Measurements from ENCODE around the gene MZF1.

Gene MZF1

GRCh38 chr19:58556622-58557220 is 16.4 kb downstream of the MZF1 start:
- TF ChIP-seq YY1 (IDR thresholded peaks at IDR 0.05; ENCODE audit: low read depth) (no peak), TCF12 (IDR thresholded peaks at IDR 0.05; ENCODE audit: low read depth) (no peak), TAF1 (IDR thresholded peaks at IDR 0.05; ENCODE audit: low read depth) (no peak), REST (IDR thresholded peaks at IDR 0.05; ENCODE audit: low read depth) (no peak), FOXM1 (IDR thresholded peaks at IDR 0.05; ENCODE audit: borderline replicate concordance, low read depth) (no peak)

GRCh38 chr19:58555920-58556621 is 17.1 kb downstream of the MZF1 start:
- TF ChIP-seq YY1 (IDR thresholded peaks at IDR 0.05; ENCODE audit: low read depth) (no peak), EGR1 (IDR thresholded peaks at IDR 0.05) (no peak), RAD21 (IDR thresholded peaks at IDR 0.05; ENCODE audit: low read depth) (no peak), TEAD4 (IDR thresholded peaks at IDR 0.05) (no peak), MAX (IDR thresholded peaks at IDR 0.05) (no peak), TAF1 (IDR thresholded peaks at IDR 0.05; ENCODE audit: low read depth) (no peak), CEBPB (IDR thresholded peaks at IDR 0.05) (no peak), FOXM1 (IDR thresholded peaks at IDR 0.05; ENCODE audit: borderline replicate concordance, low read depth) (no peak), EP300 (IDR thresholded peaks at IDR 0.05; ENCODE audit: borderline replicate concordance) (no peak), ZBTB7A (IDR thresholded peaks at IDR 0.05; ENCODE audit: low read depth) (no peak), NFIC (IDR thresholded peaks at IDR 0.05) (no peak)

- TF ChIP-seq TCF12 (IDR thresholded peaks at IDR 0.05; ENCODE audit: low read depth) (no peak), YY1 (IDR thresholded peaks at IDR 0.05; ENCODE audit: low read depth) (no peak), TEAD4 (IDR thresholded peaks at IDR 0.05) (no peak), USF1 (IDR thresholded peaks at IDR 0.05) (no peak), MAX (IDR thresholded peaks at IDR 0.05) (no peak), FOXM1 (IDR thresholded peaks at IDR 0.05; ENCODE audit: borderline replicate concordance, low read depth) (no peak), ZBTB7A (IDR thresholded peaks at IDR 0.05; ENCODE audit: low read depth) (no peak), EGR1 (IDR thresholded peaks at IDR 0.05) (no peak), NFIC (IDR thresholded peaks at IDR 0.05) (no peak), RAD21 (IDR thresholded peaks at IDR 0.05; ENCODE audit: low read depth) (no peak), EP300 (IDR thresholded peaks at IDR 0.05; ENCODE audit: borderline replicate concordance) (no peak), TAF1 (IDR thresholded peaks at IDR 0.05; ENCODE audit: low read depth) (no peak)
These were observed 17.7 kb downstream of the MZF1 start for GRCh38 chr19:58555369-58555885.

GRCh38 chr19:58554494-58555368 is 18.4 kb downstream of the MZF1 start, which contains the start of gene CHMP2A:
CHMP2A (minus strand) TSS chr19:58555105; CDS start chr19:58554212, 893 bp downstream.
- 0 out of 2 replicates have a peak, but pooled peaks have one; percentile 17 for TF ChIP-seq NFIC (IDR thresholded peaks at IDR 0.05)
- TF ChIP-seq USF1 (IDR thresholded peaks at IDR 0.05) = peak; percentile 54
- no peak for TF ChIP-seq FOXM1 (IDR thresholded peaks at IDR 0.05; ENCODE audit: borderline replicate concordance, low read depth)
- TF ChIP-seq CEBPB (IDR thresholded peaks at IDR 0.05) = peak; percentile 89
- no peak for TF ChIP-seq EGR1 (IDR thresholded peaks at IDR 0.05)
- peak; percentile 79 for TF ChIP-seq CREB1 (IDR thresholded peaks at IDR 0.05; ENCODE audit: low read depth)
- peak; percentile 48 for TF ChIP-seq TEAD4 (IDR thresholded peaks at IDR 0.05)
- no peak for TF ChIP-seq RAD21 (IDR thresholded peaks at IDR 0.05; ENCODE audit: low read depth)
- peak; percentile 69 for TF ChIP-seq TAF1 (IDR thresholded peaks at IDR 0.05; ENCODE audit: low read depth)
- TF ChIP-seq TCF12 (IDR thresholded peaks at IDR 0.05; ENCODE audit: low read depth) = peak; percentile 79; the same call in 1 of the 2 replicates
- peak; percentile 70 for TF ChIP-seq YY1 (IDR thresholded peaks at IDR 0.05; ENCODE audit: low read depth)
- TF ChIP-seq ZBTB7A (IDR thresholded peaks at IDR 0.05; ENCODE audit: low read depth) = peak; percentile 87
- TF ChIP-seq EP300 (IDR thresholded peaks at IDR 0.05; ENCODE audit: borderline replicate concordance) = peak; percentile 51; the same call in 1 of the 2 replicates
- TF ChIP-seq MAX (IDR thresholded peaks at IDR 0.05) = peak; percentile 52
- TF ChIP-seq REST (IDR thresholded peaks at IDR 0.05; ENCODE audit: low read depth) = no peak

All from Ishikawa (cell line).